Stimulated activated CD4-positive, alpha-beta T cell treated with anti-CD3 and anti-CD28 coated beads, Interleukin-2, amount 100 ng/mL, for 4 hours (primary cell): Measurements from ENCODE around the gene TSPAN31.
"Not testable (repeated sequence)": the region's sequence is repeated elsewhere in the genome, so short reads cannot be mapped to it uniquely, and the experiment has no call there.

Source experiments
- DNase-seq: peaks from one replicate; pipeline ENCODE4 v3.0.0-alpha.2; 2020; ENCODE audit warnings: low read depth

TSPAN31 gene

GRCh38 chr12:57767305-57767698 is 22.5 kb downstream of the TSPAN31 start:
- DNase-seq = no peak

GRCh38 chr12:57767876-57768275 is 23.0 kb downstream of the TSPAN31 start:
- DNase-seq = no peak

- no peak for DNase-seq
These were observed 24.8 kb downstream of the TSPAN31 start for GRCh38 chr12:57769594-57769993.

GRCh38 chr12:57770734-57771133 is 25.9 kb downstream of the TSPAN31 start:
- no peak for DNase-seq

- peak; percentile 90 for DNase-seq
These were observed 26.5 kb downstream of the TSPAN31 start for GRCh38 chr12:57771236-57771872.

GRCh38 chr12:57771873-57772428 is 27.1 kb downstream of the TSPAN31 start, which contains the start of gene METTL1:
METTL1 (minus strand) TSS chr12:57772105; CDS start chr12:57772083, 22 bp downstream.
- peak; percentile 91 for DNase-seq

- no peak for DNase-seq
These were observed 27.8 kb downstream of the TSPAN31 start, which contains the start of gene EEF1AKMT3 for GRCh38 chr12:57772429-57773322. EEF1AKMT3 (plus strand) TSS chr12:57772614; CDS start chr12:57772725, 111 bp downstream.

GRCh38 chr12:57774634-57775033 is 29.8 kb downstream of the TSPAN31 start:
- not testable (repeated sequence) for DNase-seq

GRCh38 chr12:57775044-57775443 is 30.2 kb downstream of the TSPAN31 start:
- DNase-seq = no peak

- DNase-seq = no peak
These were observed 30.9 kb downstream of the TSPAN31 start for GRCh38 chr12:57775563-57776246.

GRCh38 chr12:57776247-57776587 is 31.4 kb downstream of the TSPAN31 start:
- DNase-seq = no peak

- DNase-seq = no peak
These were observed 32.5 kb downstream of the TSPAN31 start for GRCh38 chr12:57777367-57777766.

- DNase-seq = no peak
These were observed 33.1 kb downstream of the TSPAN31 start for GRCh38 chr12:57777911-57778310.

- DNase-seq = no peak
These were observed 34.9 kb downstream of the TSPAN31 start for GRCh38 chr12:57779736-57780135.

- DNase-seq = no peak
These were observed 35.6 kb downstream of the TSPAN31 start for GRCh38 chr12:57780284-57780897.

- no peak for DNase-seq
These were observed 36.4 kb downstream of the TSPAN31 start for GRCh38 chr12:57781244-57781643.

GRCh38 chr12:57781801-57782200 is 37.0 kb downstream of the TSPAN31 start:
- DNase-seq = no peak

GRCh38 chr12:57782243-57782607 is 37.4 kb downstream of the TSPAN31 start:
- no peak for DNase-seq

- DNase-seq = peak; percentile 93
These were observed 38.0 kb downstream of the TSPAN31 start, which contains the start of gene TSFM for GRCh38 chr12:57782608-57783465. TSFM (plus strand) TSS chr12:57782787; CDS start chr12:57782802, 15 bp downstream.

- DNase-seq = no peak
These were observed 38.6 kb downstream of the TSPAN31 start for GRCh38 chr12:57783466-57783801.

GRCh38 chr12:57783861-57784260 is 39.0 kb downstream of the TSPAN31 start:
- no peak for DNase-seq
